Bronchial epithelial cell (primary cell): Measurements from ENCODE around the gene KIAA1217. TPM values are rescaled to one million over a fixed set of nuclear protein-coding genes. Genes with fewer than 3 reads are reported as not detected.

ENCODE experiments used
- DNase-seq: peaks from one replicate; pipeline ENCODE4 v3.0.0-alpha.2; 2010; ENCODE audit warnings: low read depth
- FAIRE-seq: peaks from 2 replicates; lab custom pipeline; 2011; peaks lifted over from hg19 to GRCh38; lab: Jason Lieb, UNC
- H3K27me3 ChIP-seq: 2 replicates; pipeline ENCODE4 v1.5.1; 2011; ENCODE audit warnings: low read length; ENCODE audit not compliant: control insufficient read depth, insufficient read depth
- H3K36me3 ChIP-seq: 2 replicates; pipeline ENCODE4 v1.5.1; 2011; ENCODE audit warnings: low read length; ENCODE audit not compliant: control insufficient read depth, insufficient read depth
- H3K4me3 ChIP-seq: 2 replicates; pipeline ENCODE4 v1.5.1; 2011; ENCODE audit warnings: mild to moderate bottlenecking, low read depth, low read length, control low read depth
- CTCF ChIP-seq: IDR thresholded peaks from 2 replicates; pipeline ENCODE4 v1.5.1; 2011; ENCODE audit warnings: mild to moderate bottlenecking, moderate library complexity, low read length, control low read depth, inconsistent platforms; ENCODE audit not compliant: insufficient read depth, severe bottlenecking
- total RNA-seq: library from RNA; depleted of rRNA; stranded (reverse); fragments of >200 nt; gene quantifications from 2 replicates; pipeline ENCODE4 v1.2.1, GENCODE V29; 2014

KIAA1217 gene
- total RNA-seq, 1 donor from 2014 or later, result 3.4 TPM

- Histone ChIP-seq H3K36me3 (no peaks in the 10 kb centered on the region), H3K27me3 (no peaks in the 10 kb centered on the region), H3K4me3 (no peak overlapping the region)
- TF ChIP-seq CTCF, result no peak
- DNase-seq, result no peak
- no peak for FAIRE-seq
Observed at GRCh38 chr10:24170199-24170598, 38.7 kb upstream of the KIAA1217 start.

GRCh38 chr10:24172909-24173308 lies 36.0 kb upstream of the KIAA1217 start:
- no peak for TF ChIP-seq CTCF
- DNase-seq, result no peak
- H3K4me3 ChIP-seq, result no peak overlapping the region
- no peaks in the 10 kb centered on the region for H3K36me3 ChIP-seq
- FAIRE-seq, result no peak
- no peaks in the 10 kb centered on the region for H3K27me3 ChIP-seq

GRCh38 chr10:24174014-24174413 lies 34.9 kb upstream of the KIAA1217 start:
- FAIRE-seq (no peak), DNase-seq (peak; percentile 55)
- H3K4me3 ChIP-seq, result no peak overlapping the region
- H3K27me3 ChIP-seq, result no peaks in the 10 kb centered on the region
- H3K36me3 ChIP-seq, result no peaks in the 10 kb centered on the region
- no peak for TF ChIP-seq CTCF

- FAIRE-seq (no peak), DNase-seq (no peak)
- Histone ChIP-seq H3K36me3 (no peaks in the 10 kb centered on the region), H3K27me3 (no peaks in the 10 kb centered on the region), H3K4me3 (no peak overlapping the region)
- no peak for TF ChIP-seq CTCF
Observed at GRCh38 chr10:24176658-24177057, 32.3 kb upstream of the KIAA1217 start.

GRCh38 chr10:24177636-24178035 lies 31.3 kb upstream of the KIAA1217 start:
- DNase-seq (no peak), FAIRE-seq (no peak)
- Histone ChIP-seq H3K4me3 (no peak overlapping the region), H3K27me3 (no peaks in the 10 kb centered on the region), H3K36me3 (no peaks in the 10 kb centered on the region)
- TF ChIP-seq CTCF, result no peak

GRCh38 chr10:24180891-24181290 lies 28.0 kb upstream of the KIAA1217 start:
- TF ChIP-seq CTCF, result no peak
- peaks cover 2% of the 10 kb centered on the region for H3K27me3 ChIP-seq
- DNase-seq (peak; percentile 22), FAIRE-seq (no peak)
- H3K36me3 ChIP-seq, result no peaks in the 10 kb centered on the region
- H3K4me3 ChIP-seq, result no peak overlapping the region
